GM19467 (cell line): ENCODE measurements around the gene SCARF1.

Experiments used
- ATAC-seq: cut with Tn5 transposase; IDR thresholded peaks from one replicate; pipeline ENCODE4 v1.9.1; 2021; ENCODE audit warnings: mild to moderate bottlenecking, moderate library complexity; ENCODE audit not compliant: unreplicated experiment

The SCARF1 gene

GRCh38 chr17:1648173-1648962 lies 2.8 kb upstream of the SCARF1 start:
- peak; percentile 2 for ATAC-seq

- ATAC-seq: no peak
Observed at GRCh38 chr17:1647802-1648171, 2.3 kb upstream of the SCARF1 start.

GRCh38 chr17:1646199-1646875 lies 805 bp upstream of the SCARF1 start:
- no peak for ATAC-seq

GRCh38 chr17:1644493-1645206 lies 882 bp downstream of the SCARF1 start:
- ATAC-seq: no peak

GRCh38 chr17:1643999-1644492 lies 1.5 kb downstream of the SCARF1 start:
- no peak for ATAC-seq

- no peak for ATAC-seq
Observed at GRCh38 chr17:1643293-1643998, 2.1 kb downstream of the SCARF1 start.

GRCh38 chr17:1641065-1641403 lies 4.5 kb downstream of the SCARF1 start:
- ATAC-seq: no peak

GRCh38 chr17:1640329-1641064 lies 5.0 kb downstream of the SCARF1 start:
- no peak for ATAC-seq

- no peak for ATAC-seq
Observed at GRCh38 chr17:1639549-1640180, 5.9 kb downstream of the SCARF1 start.

- ATAC-seq: no peak
Observed at GRCh38 chr17:1638624-1639300, 6.8 kb downstream of the SCARF1 start.

- ATAC-seq: no peak
Observed at GRCh38 chr17:1638171-1638590, 7.4 kb downstream of the SCARF1 start.

- ATAC-seq: no peak
Observed at GRCh38 chr17:1636732-1637285, 8.7 kb downstream of the SCARF1 start.

- ATAC-seq: no peak
Observed at GRCh38 chr17:1635675-1636465, 9.7 kb downstream of the SCARF1 start.

- no peak for ATAC-seq
Observed at GRCh38 chr17:1634841-1635650, 10.5 kb downstream of the SCARF1 start.

- ATAC-seq: no peak
Observed at GRCh38 chr17:1630662-1631061, 14.9 kb downstream of the SCARF1 start.

- no peak for ATAC-seq
Observed at GRCh38 chr17:1629504-1630310, 15.8 kb downstream of the SCARF1 start.
